ENCODE results near the gene TMEM150B. TPM values are rescaled to one million over a fixed set of nuclear protein-coding genes. Genes with fewer than 3 reads are reported as not detected.

TMEM150B gene
- total RNA-seq, 3 donors from 2014 or later (not counting 1 experiment from before 2014, with no cell fraction given): 0.87 to 2.1 TPM; not detected in 1

GRCh38 chr19:55362174-55362989 is 37.2 kb upstream of the TMEM150B start:
- H3K4me1 Mint-ChIP-seq: no peaks in the 10 kb centered on the region
- intact Hi-C loops (cut with micrococcal nuclease): no loop called here
- no peak for TF ChIP-seq CTCF (IDR thresholded peaks at IDR 0.05)

GRCh38 chr19:55360902-55361301 is 35.8 kb upstream of the TMEM150B start:
- no peaks in the 10 kb centered on the region for H3K36me3 Mint-ChIP-seq
- no peaks in the 10 kb centered on the region for H3K9me3 Mint-ChIP-seq
- no peaks in the 10 kb centered on the region for H3K4me1 ChIP-seq (ENCODE audit: control insufficient read depth, insufficient read depth, low read length)

More at GRCh38 chr19:55362174-55362989, 37.2 kb upstream of the TMEM150B start:
- H3K27ac Mint-ChIP-seq: no peak overlapping the region
- peaks cover 4 to 9% of the 10 kb centered on the region in 2 donors for H3K27me3 Mint-ChIP-seq (ENCODE audit: low read depth in 2 of 2)
- H3K4me1 ChIP-seq (ENCODE audit: control insufficient read depth, insufficient read depth, low read length): no peaks in the 10 kb centered on the region
- H3K9me3 ChIP-seq (ENCODE audit: control insufficient read depth, insufficient read depth, low read length): no peaks in the 10 kb centered on the region
- H3K36me3 ChIP-seq (ENCODE audit: control insufficient read depth, insufficient read depth, low read length): no peaks in the 10 kb centered on the region
- H3K27ac ChIP-seq (ENCODE audit: low read length): no peak overlapping the region
- H3K4me3 Mint-ChIP-seq: no peak overlapping the region
- no peak for ATAC-seq
- H3K9me3 Mint-ChIP-seq: no peaks in the 10 kb centered on the region
- no peaks in the 10 kb centered on the region for H3K36me3 Mint-ChIP-seq
- no peak overlapping the region for H3K4me3 ChIP-seq (ENCODE audit: low read length)
- DNase-seq: no peak
- no peaks in the 10 kb centered on the region for H3K27me3 ChIP-seq (ENCODE audit: control insufficient read depth, insufficient read depth, low read length)
- WGBS (ENCODE audit: insufficient coverage): 86% methylated on average over 38 of the region's 38 CpGs

GRCh38 chr19:55358943-55359908 is 34.1 kb upstream of the TMEM150B start:
- H3K4me1 ChIP-seq (ENCODE audit: control insufficient read depth, insufficient read depth, low read length): peaks cover 7% of the 10 kb centered on the region
- peaks cover 10 to 15% of the 10 kb centered on the region in 2 donors for H3K27me3 Mint-ChIP-seq (ENCODE audit: low read depth in 2 of 2)
- intact Hi-C loops (cut with micrococcal nuclease): no loop called here
- no peak overlapping the region for H3K4me3 ChIP-seq (ENCODE audit: low read length)
- no peak for TF ChIP-seq CTCF (IDR thresholded peaks at IDR 0.05)
- WGBS (ENCODE audit: insufficient coverage): 90% methylated on average over 32 of the region's 32 CpGs
- H3K27ac ChIP-seq (ENCODE audit: low read length): no peak overlapping the region
- H3K4me3 Mint-ChIP-seq: no peak overlapping the region
- H3K9me3 ChIP-seq (ENCODE audit: control insufficient read depth, insufficient read depth, low read length): no peaks in the 10 kb centered on the region
- no peaks in the 10 kb centered on the region for H3K36me3 ChIP-seq (ENCODE audit: control insufficient read depth, insufficient read depth, low read length)
- H3K9me3 Mint-ChIP-seq: no peaks in the 10 kb centered on the region
- ATAC-seq (no peak), DNase-seq (no peak)
- H3K27ac Mint-ChIP-seq: no peak overlapping the region
- H3K36me3 Mint-ChIP-seq: no peaks in the 10 kb centered on the region
- no peaks in the 10 kb centered on the region for H3K4me1 Mint-ChIP-seq
- peaks cover 2% of the 10 kb centered on the region for H3K27me3 ChIP-seq (ENCODE audit: control insufficient read depth, insufficient read depth, low read length)

More at GRCh38 chr19:55360902-55361301, 35.8 kb upstream of the TMEM150B start:
- no peak overlapping the region for H3K4me3 Mint-ChIP-seq
- 84% methylated on average over 16 of the region's 16 CpGs for WGBS (ENCODE audit: insufficient coverage)
- Histone ChIP-seq H3K36me3 (ENCODE audit: control insufficient read depth, insufficient read depth, low read length) (no peaks in the 10 kb centered on the region), H3K9me3 (ENCODE audit: control insufficient read depth, insufficient read depth, low read length) (no peaks in the 10 kb centered on the region), H3K27me3 (ENCODE audit: control insufficient read depth, insufficient read depth, low read length) (no peaks in the 10 kb centered on the region), H3K27ac (ENCODE audit: low read length) (no peak overlapping the region), H3K4me3 (ENCODE audit: low read length) (no peak overlapping the region)
- no peak overlapping the region for H3K27ac Mint-ChIP-seq
- intact Hi-C loops (cut with micrococcal nuclease): no loop called here
- H3K27me3 Mint-ChIP-seq (ENCODE audit: low read depth in 2 of 2): peaks cover 9 to 10% of the 10 kb centered on the region in 2 donors
- ATAC-seq (no peak), DNase-seq (no peak)
- H3K4me1 Mint-ChIP-seq: no peaks in the 10 kb centered on the region
- no peak for TF ChIP-seq CTCF (IDR thresholded peaks at IDR 0.05)

Data from natural killer cell (primary cell).